GM19328 (cell line): Measurements from ENCODE around the gene PLXNC1.
A peak's percentile ranks its signal among the peaks of the same experiment; 100 is the strongest.

Experiments used
- ATAC-seq: cut with Tn5 transposase; IDR thresholded peaks from one replicate; pipeline ENCODE4 v1.9.1; 2021; ENCODE audit warnings: mild to moderate bottlenecking, moderate library complexity; ENCODE audit not compliant: unreplicated experiment

The PLXNC1 gene

GRCh38 chr12:94229902-94230301, 81.5 kb downstream of the PLXNC1 start:
- ATAC-seq: no peak

- ATAC-seq: peak; percentile 61
Observed at GRCh38 chr12:94230357-94230905, 82.1 kb downstream of the PLXNC1 start.

GRCh38 chr12:94231709-94232108, 83.3 kb downstream of the PLXNC1 start:
- ATAC-seq: no peak

- ATAC-seq: no peak
Observed at GRCh38 chr12:94235848-94236247, 87.5 kb downstream of the PLXNC1 start.

- ATAC-seq: no peak
Observed at GRCh38 chr12:94239332-94239993, 91.1 kb downstream of the PLXNC1 start.

- peak; percentile 89 for ATAC-seq
Observed at GRCh38 chr12:94240171-94240570, 91.8 kb downstream of the PLXNC1 start.

- ATAC-seq: no peak
Observed at GRCh38 chr12:94242901-94243300, 94.5 kb downstream of the PLXNC1 start.

- peak; percentile 61 for ATAC-seq
Observed at GRCh38 chr12:94244165-94245133, 96.1 kb downstream of the PLXNC1 start.

GRCh38 chr12:94245631-94246383, 97.4 kb downstream of the PLXNC1 start:
- no peak for ATAC-seq

GRCh38 chr12:94247246-94247645, 98.9 kb downstream of the PLXNC1 start:
- no peak for ATAC-seq

- ATAC-seq: no peak
Observed at GRCh38 chr12:94248582-94248981, 100.2 kb downstream of the PLXNC1 start.

- ATAC-seq: no peak
Observed at GRCh38 chr12:94250130-94250529, 101.8 kb downstream of the PLXNC1 start.

- no peak for ATAC-seq
Observed at GRCh38 chr12:94254270-94254669, 105.9 kb downstream of the PLXNC1 start.

- no peak for ATAC-seq
Observed at GRCh38 chr12:94255006-94255405, 106.6 kb downstream of the PLXNC1 start.

- ATAC-seq: no peak
Observed at GRCh38 chr12:94255428-94255827, 107.1 kb downstream of the PLXNC1 start.

GRCh38 chr12:94258593-94258992, 110.2 kb downstream of the PLXNC1 start:
- no peak for ATAC-seq

GRCh38 chr12:94260017-94260416, 111.6 kb downstream of the PLXNC1 start:
- no peak for ATAC-seq

GRCh38 chr12:94260717-94261116, 112.3 kb downstream of the PLXNC1 start:
- ATAC-seq: no peak

GRCh38 chr12:94261119-94261518, 112.7 kb downstream of the PLXNC1 start:
- ATAC-seq: no peak

GRCh38 chr12:94261786-94262185, 113.4 kb downstream of the PLXNC1 start:
- no peak for ATAC-seq
